PC-3 (cell line): ENCODE data around the gene PIEZO2.

Experiments
- EZH2 ChIP-seq: fragments of 300-600 bp; sonication (generic); IDR thresholded peaks from one replicate; pipeline ENCODE4 v1.6.1; 2017; ENCODE audit warnings: antibody characterized with exemption, mild to moderate bottlenecking, low read length; ENCODE audit not compliant: unreplicated experiment
- TF ChIP-seq, protein P1 (sequence below): fragments of 300-600 bp; sonication (generic); conservative IDR thresholded peaks from 2 replicates; pipeline ENCODE4 v1.5.1; 2017; ENCODE audit warnings: antibody characterized with exemption, low read depth, mild to moderate bottlenecking, low read length

- TF ChIP-seq, protein P1, sequence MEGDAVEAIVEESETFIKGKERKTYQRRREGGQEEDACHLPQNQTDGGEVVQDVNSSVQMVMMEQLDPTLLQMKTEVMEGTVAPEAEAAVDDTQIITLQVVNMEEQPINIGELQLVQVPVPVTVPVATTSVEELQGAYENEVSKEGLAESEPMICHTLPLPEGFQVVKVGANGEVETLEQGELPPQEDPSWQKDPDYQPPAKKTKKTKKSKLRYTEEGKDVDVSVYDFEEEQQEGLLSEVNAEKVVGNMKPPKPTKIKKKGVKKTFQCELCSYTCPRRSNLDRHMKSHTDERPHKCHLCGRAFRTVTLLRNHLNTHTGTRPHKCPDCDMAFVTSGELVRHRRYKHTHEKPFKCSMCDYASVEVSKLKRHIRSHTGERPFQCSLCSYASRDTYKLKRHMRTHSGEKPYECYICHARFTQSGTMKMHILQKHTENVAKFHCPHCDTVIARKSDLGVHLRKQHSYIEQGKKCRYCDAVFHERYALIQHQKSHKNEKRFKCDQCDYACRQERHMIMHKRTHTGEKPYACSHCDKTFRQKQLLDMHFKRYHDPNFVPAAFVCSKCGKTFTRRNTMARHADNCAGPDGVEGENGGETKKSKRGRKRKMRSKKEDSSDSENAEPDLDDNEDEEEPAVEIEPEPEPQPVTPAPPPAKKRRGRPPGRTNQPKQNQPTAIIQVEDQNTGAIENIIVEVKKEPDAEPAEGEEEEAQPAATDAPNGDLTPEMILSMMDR, result no peak
- TF ChIP-seq EZH2, result no peak
These were observed 45.1 kb downstream of the PIEZO2 start for GRCh38 chr18:11104307-11104706.
